GM18526 (cell line): ENCODE data around the gene SULT1C3.

Source experiments
- POLR2A ChIP-seq: IDR thresholded peaks from 3 replicates; pipeline ENCODE4 v1.6.1; 2011; ENCODE audit not compliant: insufficient read length; ENCODE audit errors: extremely low read depth

The SULT1C3 gene

DNA sequence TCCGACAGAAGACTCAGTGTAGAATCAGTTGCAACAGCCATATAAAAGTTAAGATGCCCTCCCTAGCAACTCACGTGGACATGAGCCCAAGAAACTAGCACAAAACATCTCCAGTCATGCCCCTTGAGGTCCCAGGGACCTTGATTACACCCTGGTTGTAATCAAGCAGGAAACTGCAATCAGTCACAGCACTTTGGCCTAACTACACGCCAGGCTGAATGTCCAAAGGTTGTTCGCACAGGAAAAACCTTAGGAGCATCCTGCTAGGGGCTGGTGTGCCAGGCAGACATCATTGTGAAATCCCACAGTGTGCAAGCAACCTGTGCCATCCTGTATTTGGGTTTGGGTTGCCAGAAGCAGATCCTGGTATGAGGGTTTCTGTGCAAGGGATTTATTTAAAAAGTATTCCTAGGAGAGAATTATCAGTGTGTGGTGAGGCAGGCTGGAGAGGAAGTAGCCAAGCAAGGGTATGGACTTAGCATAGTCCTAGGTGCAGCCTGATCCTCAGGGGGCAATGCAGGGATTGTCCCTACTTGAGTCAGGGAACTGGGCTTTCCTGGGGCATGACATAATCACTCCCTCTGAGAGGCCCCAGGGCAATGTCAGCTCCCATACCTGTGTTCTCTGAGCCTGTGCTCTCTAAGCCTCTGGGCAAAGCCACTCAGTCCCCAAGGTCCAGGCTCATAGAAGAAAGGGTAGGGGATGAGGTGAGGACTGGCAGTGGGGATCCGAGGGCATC lies 31.2 kb downstream of the SULT1C3 start:
- no peak for TF ChIP-seq POLR2A

DNA sequence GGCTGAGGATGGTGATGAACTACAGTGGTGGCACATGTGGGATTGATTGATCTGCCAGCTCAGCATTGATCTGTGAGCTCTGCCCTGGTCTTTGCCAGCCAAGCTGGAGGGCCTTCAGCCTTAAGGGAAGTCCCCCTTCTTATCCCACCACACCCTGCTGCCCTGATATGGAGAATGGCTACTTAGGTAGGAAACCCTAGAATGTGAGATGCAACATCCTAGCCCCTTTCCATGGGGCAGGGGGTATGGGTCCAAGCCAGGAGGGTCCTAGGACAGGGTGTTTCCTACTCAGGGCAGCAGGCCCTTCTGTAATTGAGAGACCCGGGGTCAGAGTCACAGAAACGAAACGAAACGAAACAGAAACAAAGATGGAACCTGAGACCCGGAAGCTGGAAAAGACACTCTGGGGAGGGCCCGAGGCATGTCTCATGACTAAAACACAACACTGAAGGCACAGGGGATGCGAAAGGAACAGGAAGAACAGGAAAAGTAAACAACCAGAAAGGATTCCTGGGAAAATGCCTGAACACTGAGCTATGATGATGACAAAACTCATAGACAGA lies 32.0 kb downstream of the SULT1C3 start:
- no peak for TF ChIP-seq POLR2A

DNA sequence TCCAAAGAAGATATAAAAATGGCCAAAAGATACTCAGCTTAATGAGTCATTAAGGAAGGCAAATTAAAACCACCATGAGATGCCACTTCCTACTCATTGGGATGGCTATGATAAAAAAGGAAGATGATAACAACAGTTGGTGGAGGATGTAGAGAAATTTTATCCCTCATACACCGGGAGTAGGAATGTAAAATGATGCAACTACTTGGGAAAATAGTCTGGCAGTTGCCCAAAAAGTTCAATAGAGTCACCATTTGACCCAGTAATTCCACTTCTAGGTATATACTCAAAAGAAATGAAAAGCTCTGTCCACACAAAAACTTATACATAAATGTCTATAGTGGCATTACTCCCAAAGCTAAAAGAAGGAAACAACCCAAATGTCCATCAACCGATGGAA lies 38.9 kb downstream of the SULT1C3 start:
- TF ChIP-seq POLR2A = no peak

DNA sequence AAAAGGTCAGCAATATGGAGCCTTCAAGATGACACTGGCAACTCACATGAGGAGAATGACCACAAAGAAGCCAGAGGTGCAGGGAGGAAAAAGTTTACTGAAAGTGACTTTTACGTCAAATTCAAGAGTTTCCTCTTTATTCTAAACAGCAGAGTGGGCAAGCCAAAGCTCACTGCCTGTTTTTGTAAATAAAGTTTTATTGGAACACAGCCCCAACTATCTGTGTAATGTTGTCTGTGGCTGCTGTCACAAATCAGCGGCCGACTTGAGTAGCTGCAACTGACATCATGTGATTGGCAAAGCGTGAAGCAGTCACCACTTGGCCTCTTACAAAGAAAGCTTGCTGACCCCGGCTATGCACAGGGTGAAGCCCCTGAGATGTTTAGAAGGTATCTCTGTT lies 39.7 kb downstream of the SULT1C3 start:
- TF ChIP-seq POLR2A = no peak

DNA sequence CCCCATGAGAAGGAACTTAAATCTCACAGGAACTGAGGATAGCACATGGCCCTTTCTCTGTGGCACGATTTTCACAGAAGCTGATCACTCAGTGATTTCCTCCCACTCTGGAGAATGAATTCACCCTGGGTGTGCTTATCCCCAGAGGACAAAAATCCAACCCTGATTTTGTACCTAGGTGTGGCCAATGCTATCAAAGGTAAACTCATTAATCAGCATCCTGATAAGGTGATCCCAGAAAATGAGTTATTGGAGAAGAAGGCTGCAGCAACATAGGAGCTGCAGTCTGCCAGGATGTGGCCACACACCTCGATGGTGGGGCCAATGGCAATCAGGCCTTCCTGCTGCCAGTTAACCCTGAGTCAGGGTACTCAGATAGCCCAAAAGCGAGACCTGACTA lies 40.7 kb downstream of the SULT1C3 start:
- TF ChIP-seq POLR2A = no peak

DNA sequence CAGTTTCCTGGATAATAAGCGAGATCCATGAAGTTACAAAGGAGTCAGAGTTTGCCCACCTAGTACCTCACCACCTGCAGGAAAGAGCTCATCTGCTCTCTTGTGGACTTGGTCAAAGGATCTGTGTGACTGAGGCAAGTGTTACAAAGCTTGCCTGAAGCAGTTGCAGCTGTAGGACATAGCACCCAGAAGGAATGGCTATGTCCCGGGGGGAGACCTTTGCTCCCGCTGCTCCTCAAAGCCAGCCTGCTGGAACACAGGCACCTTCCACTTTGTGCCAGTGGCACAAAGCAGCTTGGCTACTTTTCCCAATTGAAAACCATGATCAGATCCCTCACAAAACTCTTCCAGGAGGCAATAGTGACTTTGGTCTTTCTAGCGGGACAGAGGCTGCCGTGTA lies 45.8 kb downstream of the SULT1C3 start:
- TF ChIP-seq POLR2A = no peak

DNA sequence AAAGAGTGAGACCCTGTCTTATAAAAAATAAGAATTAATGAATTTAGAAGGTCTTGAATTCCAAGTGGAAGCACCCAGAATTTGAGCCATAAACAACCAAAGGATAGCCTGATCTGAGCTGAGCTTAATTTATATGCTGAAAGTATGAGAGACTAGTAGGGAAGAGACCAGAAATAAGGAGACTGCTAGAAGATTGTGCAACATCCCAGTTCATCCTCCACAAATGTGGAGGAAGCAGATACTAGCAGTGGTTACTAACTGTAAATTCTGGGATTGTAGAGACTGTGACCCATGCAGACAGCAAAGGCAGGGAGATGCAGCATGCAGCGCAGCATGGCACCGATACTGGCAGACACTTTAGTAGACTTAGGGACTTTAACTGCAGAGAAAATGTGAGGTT lies 47.4 kb downstream of the SULT1C3 start:
- TF ChIP-seq POLR2A = no peak

DNA sequence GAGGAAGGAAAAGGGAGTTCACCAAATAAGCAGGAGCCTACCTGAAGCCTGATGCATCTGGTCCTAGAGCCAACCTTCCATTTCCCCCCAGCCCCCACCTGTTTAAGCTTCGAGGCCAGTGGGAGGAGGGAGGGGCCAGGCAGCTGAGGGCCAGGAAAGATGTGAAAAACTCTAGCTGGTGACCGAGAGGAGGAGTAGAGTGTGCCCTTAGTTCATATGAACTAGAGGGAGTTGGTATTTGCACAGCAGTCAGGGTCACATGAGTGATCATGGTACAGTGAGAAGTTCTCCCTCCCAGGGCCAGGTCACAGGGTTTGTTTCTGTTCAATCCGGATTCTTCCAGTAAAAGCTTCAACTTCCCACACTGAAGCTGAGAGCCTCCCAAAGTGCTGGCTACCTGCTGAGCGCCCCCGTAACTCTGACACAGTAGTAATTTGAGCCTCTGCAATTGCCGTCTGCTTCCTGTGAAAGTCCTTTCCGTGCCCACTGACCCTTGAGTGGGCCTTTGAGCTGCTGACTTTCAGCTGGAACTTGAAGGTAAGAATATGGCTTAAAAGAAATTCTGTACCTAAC lies 48.9 kb downstream of the SULT1C3 start, which contains the start of gene SULT1C2:
Gene SULT1C2, plus strand, starts transcription at position 362 of the 573 bp plus-strand sequence. CDS start 4,773 bp downstream, outside the sequence.
- TF ChIP-seq POLR2A = no peak

DNA sequence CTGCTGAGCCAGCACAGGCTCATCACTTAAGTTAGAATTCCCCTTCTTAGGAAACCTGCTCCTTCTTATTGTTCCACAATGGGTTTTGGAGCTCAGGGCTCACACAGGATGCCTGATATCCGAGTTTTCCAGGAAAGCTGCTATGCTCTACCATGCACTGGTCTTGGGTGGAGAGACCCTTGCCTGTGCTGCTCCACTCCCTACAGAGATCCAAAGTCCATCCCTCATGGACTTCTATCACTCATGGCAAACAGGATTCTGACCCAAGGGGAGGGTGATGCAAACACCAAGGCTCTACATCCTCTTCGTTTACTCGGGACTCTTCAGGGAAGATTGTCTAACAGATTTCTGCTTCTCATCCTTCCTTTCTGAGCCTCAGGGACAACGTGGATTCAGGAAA lies 54.1 kb downstream of the SULT1C3 start:
- no peak for TF ChIP-seq POLR2A

DNA sequence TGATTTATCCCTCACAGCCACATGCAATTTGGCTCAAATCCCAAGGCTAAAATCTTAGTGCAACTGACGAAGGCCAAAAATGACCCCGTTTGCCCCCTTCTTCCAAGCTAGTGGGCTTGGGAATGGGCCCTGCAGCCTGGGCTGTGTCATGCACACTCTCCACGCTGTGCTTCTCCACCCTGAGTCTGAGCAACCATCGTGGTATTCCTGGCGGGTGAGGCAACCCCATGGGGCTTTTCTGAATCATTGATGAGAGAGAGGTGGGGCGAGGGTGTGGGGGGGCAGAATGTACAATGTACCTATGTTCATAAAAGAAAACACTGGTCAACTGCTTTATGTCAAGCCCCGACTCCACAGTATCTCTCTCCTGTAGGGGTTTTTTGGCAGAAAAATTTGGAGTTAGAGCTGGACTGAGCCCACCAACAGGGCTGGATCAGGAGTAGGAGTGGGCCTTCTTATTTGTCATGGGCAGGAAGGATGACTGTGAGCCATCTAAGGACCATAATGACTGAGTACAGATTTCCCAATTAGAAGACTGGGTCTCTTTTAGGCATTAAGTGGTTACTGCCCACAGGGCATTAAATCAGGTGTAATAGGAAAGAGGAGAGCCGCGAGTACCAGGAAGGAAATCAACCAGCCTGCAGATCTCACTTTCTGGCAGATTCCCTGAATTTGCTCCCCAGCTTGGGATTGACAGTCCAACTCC lies 57.8 kb downstream of the SULT1C3 start:
- TF ChIP-seq POLR2A = no peak

DNA sequence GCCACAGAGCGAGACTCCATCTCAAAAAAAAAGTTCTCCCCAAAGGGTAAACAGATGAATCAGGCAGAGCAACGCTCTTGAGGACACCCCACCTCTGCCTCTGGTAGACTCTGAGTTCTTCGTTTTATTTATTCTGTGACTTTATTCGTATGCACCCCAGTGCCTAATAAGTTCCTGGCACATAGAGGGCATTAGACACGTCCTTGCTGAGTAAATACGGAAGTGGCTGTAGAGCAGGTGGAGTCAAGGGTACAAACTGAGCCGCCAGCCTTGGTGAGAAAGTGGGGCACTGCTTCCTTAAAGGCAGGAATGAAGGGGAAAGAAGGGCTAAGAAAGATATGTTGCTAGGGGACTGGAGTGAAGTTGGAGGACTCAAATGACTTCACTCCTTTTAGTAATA lies 61.8 kb downstream of the SULT1C3 start:
- no peak for TF ChIP-seq POLR2A

DNA sequence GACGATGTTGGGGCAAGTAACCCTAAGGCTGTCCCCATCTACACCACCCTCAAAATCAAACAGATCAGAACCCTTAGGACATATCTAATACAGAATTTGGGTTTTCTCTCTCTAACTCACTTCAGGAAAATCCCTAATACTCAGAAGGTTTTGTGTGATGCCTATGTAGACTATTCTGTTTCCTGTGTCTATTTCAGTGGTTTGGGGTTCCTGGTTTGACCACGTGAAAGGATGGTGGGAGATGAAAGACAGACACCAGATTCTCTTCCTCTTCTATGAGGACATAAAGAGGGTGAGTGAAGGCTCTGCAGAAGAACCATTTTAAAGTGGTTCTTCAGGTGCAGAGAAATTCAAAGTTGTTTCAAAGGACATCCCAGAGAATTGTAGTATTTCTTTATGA lies 65.2 kb downstream of the SULT1C3 start:
- TF ChIP-seq POLR2A = no peak

DNA sequence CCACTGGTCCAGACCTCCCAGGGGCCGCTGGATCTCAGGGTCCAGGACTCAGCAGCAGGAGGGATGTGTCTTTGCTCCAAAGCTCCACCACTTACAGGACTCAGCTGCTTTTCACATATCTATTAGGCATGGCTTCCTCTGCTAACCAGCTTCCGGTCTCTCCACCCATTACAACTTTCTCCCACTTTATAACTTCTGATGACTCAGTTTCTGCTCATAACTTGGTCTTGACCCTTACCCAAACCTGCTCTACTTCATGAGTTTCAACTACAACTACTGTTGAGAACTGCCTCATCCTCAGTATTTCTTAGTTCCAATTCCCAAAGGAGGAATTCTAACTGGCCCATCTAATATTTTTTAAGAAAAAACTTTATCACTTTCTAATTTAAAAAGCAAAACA lies 66.1 kb downstream of the SULT1C3 start:
- TF ChIP-seq POLR2A = no peak

DNA sequence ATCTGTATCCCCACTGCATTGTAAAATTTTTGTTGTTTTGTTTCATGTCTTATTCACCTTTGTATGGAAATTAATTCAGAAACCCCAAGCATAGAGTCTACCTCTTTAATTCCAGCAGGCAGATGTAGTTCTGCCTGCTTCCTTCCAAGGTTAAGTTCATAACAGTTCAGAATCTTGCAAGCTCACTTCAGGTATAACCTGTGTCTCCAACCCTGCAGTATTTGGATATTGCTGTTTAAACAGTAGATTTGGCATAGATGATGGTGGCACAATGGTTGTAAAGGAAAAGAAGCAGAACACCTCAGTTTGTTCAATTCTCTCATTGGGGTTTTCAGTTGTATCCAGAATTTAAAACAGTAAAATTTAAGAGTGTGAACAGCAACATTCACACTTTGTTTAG lies 70.1 kb downstream of the SULT1C3 start:
- no peak for TF ChIP-seq POLR2A
